Stimulated activated naive CD8-positive, alpha-beta T cell treated with anti-CD3 and anti-CD28 coated beads, Interleukin-15, amount 100 ng/mL, for 72 hours (primary cell): ENCODE data around the gene DEFB131B.
"Not testable (repeated sequence)": the region's sequence is repeated elsewhere in the genome, so short reads cannot be mapped to it uniquely, and the experiment has no call there.

ENCODE experiments used
- ATAC-seq: fragments of 150-1000 bp; cut with Tn5 transposase; 2 replicates; pipeline ENCODE4 v1.10.0; 2021; ENCODE audit warnings: mild to moderate bottlenecking, moderate library complexity
- DNase-seq, 2 donors: peaks; one replicate each; pipeline ENCODE4 v3.0.0; 2021 to 2022
- H3K27ac Mint-ChIP-seq, 2 donors: one replicate each; pipeline ENCODE4 v1.8.0; 2022; ENCODE audit warnings: mild to moderate bottlenecking in 2 of 2, mixed read lengths in 2 of 2, moderate library complexity in 2 of 2
- H3K27me3 Mint-ChIP-seq: one replicate; pipeline ENCODE4 v1.8.0; 2022; ENCODE audit warnings: mixed read lengths
- H3K4me1 Mint-ChIP-seq: one replicate; pipeline ENCODE4 v1.8.0; 2022; ENCODE audit warnings: mild to moderate bottlenecking, mixed read lengths
- H3K4me3 Mint-ChIP-seq, 2 donors: one replicate each; pipeline ENCODE4 v1.8.0; 2022; ENCODE audit warnings: mild to moderate bottlenecking in 2 of 2, mixed read lengths in 2 of 2, moderate library complexity in 1 of 2
- H3K9me3 Mint-ChIP-seq, 2 donors: one replicate each; pipeline ENCODE4 v1.8.0; 2022; ENCODE audit warnings: mixed read lengths in 2 of 2

Gene DEFB131B, protein sequence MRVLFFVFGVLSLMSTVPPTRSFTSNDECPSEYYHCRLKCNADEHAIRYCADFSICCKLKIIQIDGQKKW

DNA sequence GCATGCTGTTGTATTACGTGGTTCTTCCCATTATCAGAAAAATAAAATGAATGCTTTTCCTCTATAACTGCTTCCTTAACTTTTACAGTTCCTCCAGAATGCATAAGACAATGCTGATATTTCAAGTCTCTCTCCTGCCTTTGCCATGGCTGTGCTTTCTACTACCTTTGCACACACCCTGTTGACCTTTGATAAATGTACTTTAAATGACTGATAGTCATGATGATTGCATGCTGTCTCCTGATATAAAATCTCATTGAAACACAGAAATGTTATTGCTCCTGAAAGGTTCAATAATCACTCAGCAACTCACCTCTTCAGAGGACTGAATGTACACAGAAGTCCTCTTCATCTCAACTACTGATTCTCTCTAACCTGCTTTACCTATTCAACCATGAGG lies at the start of gene DEFB131B:
TSS of gene DEFB131B (plus strand) at position 395 of the 400 bp plus-strand sequence. CDS start at position 395, 0 bp downstream.
- not testable (repeated sequence) for DNase-seq, H3K9me3 Mint-ChIP-seq, H3K4me3 Mint-ChIP-seq, H3K27me3 Mint-ChIP-seq, H3K4me1 Mint-ChIP-seq, ATAC-seq
- peak within 1 kb of the TSS in 1 of 2 donors; percentile 48 for H3K27ac Mint-ChIP-seq

DNA sequence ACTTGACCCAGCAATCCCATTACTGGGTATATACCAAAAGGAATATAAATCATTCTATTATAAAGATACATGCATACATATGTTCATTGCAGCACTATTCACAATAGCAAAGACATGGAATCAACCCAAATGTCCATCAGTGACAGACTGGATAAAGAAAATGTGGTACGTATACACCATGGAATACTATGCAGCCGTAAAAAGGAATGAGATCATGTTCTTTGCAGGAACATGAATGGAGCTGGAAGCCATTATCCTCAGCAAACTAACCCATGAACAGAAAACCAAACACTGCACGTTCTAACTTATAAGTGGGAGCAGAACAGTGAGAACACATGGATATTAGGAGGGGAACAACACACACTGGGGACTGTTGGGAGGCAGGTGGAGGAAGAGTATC lies 49.0 kb upstream of the DEFB131B start:
- DNase-seq, H3K4me3 Mint-ChIP-seq, ATAC-seq, H3K27ac Mint-ChIP-seq, H3K27me3 Mint-ChIP-seq, H3K9me3 Mint-ChIP-seq: not testable (repeated sequence)
- H3K4me1 Mint-ChIP-seq, result peaks cover 10% of the 10 kb centered on the region

DNA sequence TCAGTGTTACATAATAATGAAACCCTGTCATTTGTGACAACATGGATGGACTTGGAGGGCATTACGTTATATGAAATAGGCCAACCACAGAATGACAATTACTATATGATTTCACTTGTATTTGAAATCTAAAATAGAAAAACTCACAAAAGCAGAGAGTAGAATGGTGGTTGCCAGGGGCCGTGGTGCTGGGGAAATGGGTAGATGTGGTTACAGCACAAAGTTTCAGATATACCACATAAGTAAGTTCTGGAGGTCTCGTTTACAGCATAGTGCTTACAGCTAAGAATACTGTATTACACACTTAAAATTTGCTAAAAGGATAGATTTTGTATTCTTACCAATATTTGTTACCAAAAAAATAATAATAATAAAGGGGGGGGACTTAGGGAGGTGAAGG lies 48.6 kb upstream of the DEFB131B start:
- peaks cover 10% of the 10 kb centered on the region for H3K4me1 Mint-ChIP-seq
- H3K27ac Mint-ChIP-seq, H3K4me3 Mint-ChIP-seq, H3K9me3 Mint-ChIP-seq, H3K27me3 Mint-ChIP-seq, ATAC-seq: not testable (repeated sequence)
- DNase-seq, result peak; percentile 23 to 63

DNA sequence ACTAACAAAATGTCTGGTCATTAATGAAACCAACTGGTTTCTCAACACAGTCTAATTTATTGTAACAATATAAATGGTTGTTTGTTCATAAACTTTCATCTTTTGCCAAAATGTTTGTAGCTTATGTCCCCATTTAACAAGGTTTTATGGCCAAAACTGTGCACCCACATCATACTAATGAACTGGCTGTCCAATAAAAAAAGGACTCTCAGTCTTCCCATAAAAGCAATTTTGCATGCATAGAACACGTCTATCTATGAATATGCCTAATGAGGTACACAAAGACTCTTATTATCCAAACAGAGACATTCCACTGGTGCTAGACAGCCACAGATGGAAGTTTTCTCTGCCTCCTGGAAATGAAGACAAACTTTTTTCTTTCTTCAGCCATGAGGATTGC lies 45.4 kb upstream of the DEFB131B start, which contains the start of gene DEFB108B:
TSS of gene DEFB108B (plus strand) at position 390 of the 400 bp plus-strand sequence. CDS start at position 390, 0 bp downstream.
- not testable (repeated sequence) for H3K27me3 Mint-ChIP-seq, H3K4me3 Mint-ChIP-seq, ATAC-seq, DNase-seq, H3K9me3 Mint-ChIP-seq, H3K27ac Mint-ChIP-seq
- H3K4me1 Mint-ChIP-seq, result peaks cover 10% of the 10 kb centered on the region

DNA sequence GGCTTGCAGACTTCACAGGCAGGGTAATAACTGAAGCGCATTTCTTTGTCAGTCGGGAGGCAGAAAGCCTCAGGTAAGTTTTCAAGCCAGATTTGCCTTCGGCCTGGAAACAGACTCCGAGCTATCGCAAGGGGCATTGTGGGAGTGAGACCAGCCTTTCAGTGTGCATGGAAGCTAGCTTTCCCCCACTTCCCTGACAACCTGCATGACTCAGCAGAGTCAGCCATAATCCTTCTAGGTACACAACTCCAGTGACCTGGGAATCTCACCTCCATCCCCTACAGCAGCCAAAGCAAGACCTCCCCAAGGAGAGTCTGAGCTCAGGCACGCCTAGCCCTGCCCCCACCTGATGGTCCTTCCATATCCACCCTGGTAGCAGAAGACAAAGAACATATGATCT lies 35.5 kb upstream of the DEFB131B start:
- not testable (repeated sequence) for H3K27ac Mint-ChIP-seq, H3K4me1 Mint-ChIP-seq, ATAC-seq, H3K4me3 Mint-ChIP-seq, DNase-seq, H3K27me3 Mint-ChIP-seq, H3K9me3 Mint-ChIP-seq

DNA sequence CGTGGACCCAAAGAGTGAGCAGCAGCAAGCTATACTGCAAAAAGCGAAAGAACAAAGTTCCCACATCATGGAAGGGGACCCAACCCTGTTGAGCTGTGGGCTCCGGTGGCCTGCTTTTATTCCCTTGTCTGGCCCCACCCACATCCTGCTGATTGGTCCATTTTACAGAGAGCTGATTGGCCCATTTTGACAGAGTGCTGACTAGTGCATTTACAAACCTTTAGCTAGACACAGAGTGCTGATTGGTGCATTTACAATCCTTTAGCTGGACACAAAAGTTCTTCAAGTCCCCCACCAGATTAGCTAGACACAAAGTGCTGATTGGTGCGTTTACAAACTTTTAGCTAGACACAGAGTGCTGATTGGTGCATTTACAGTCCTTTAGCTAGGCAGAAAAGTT lies 34.9 kb upstream of the DEFB131B start:
- not testable (repeated sequence) for ATAC-seq, DNase-seq, H3K4me3 Mint-ChIP-seq, H3K4me1 Mint-ChIP-seq, H3K9me3 Mint-ChIP-seq, H3K27me3 Mint-ChIP-seq, H3K27ac Mint-ChIP-seq

DNA sequence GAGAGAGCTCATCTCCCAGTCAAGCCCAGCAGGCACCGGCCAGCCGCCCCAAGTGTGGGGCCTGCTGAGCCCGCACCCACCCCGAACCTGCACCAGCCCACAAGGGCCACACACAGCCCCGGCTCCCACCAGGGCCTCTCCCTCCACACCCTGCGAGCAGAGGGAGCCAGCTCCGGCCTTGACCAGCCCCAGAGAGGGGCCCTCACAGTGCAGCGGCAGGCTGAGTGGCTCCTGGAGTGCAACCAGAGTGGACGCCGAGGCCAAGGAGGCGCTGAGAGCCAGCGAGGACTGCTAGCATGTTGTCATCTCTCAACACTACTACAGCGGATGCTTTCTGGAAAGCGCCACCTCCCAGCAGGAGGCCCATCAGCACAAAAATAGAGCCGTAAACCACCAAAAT lies 34.4 kb upstream of the DEFB131B start:
- H3K4me3 Mint-ChIP-seq, result no peak overlapping the region
- no peak overlapping the region for H3K27ac Mint-ChIP-seq
- ATAC-seq (no peak), DNase-seq (no peak)
- H3K9me3 Mint-ChIP-seq, result peaks cover 7 to 12% of the 10 kb centered on the region in 2 donors
- H3K4me1 Mint-ChIP-seq, result no peaks in the 10 kb centered on the region
- no peaks in the 10 kb centered on the region for H3K27me3 Mint-ChIP-seq

DNA sequence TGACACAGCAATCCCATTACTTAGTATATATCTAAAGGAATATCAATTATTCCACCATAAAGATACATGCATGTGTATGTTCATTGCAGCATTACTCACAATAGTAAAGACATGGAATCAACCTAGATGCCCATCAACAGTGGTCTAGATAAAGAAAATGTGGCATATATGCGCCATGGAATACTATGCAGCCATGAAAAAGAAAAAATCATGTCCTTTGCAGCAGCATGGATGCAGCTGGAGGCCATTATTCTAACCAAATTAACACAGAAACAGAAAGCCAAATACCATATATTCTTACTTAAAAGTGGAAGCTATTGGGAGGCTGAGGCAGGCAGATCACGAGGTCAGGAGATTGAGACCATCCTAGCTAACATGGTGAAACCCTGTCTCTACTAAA lies 24.4 kb upstream of the DEFB131B start:
- DNase-seq, ATAC-seq, H3K27me3 Mint-ChIP-seq, H3K4me1 Mint-ChIP-seq, H3K27ac Mint-ChIP-seq, H3K4me3 Mint-ChIP-seq: not testable (repeated sequence)
- peaks cover 4 to 14% of the 10 kb centered on the region in 2 donors for H3K9me3 Mint-ChIP-seq

DNA sequence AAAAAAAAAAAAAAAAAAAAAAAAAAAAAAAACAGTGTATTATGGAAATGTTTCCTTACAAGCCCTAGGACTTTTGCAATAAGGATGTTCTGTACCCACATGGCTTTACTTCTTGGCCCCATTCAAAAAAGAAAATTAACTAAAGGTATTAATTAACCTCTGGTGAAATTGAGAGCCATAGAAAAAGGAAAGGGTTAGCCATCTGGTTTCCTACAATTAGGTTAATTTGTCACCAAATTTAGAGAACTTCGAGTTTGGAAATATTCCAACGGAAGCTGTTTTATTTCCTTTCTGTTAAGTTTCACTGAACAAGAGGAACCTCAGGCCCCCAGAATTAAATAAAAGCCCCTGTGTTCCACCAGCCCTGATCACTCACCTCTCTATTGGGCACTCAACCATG lies 22.4 kb upstream of the DEFB131B start:
- DNase-seq, H3K27me3 Mint-ChIP-seq, H3K4me1 Mint-ChIP-seq, H3K9me3 Mint-ChIP-seq, H3K27ac Mint-ChIP-seq, ATAC-seq, H3K4me3 Mint-ChIP-seq: not testable (repeated sequence)

DNA sequence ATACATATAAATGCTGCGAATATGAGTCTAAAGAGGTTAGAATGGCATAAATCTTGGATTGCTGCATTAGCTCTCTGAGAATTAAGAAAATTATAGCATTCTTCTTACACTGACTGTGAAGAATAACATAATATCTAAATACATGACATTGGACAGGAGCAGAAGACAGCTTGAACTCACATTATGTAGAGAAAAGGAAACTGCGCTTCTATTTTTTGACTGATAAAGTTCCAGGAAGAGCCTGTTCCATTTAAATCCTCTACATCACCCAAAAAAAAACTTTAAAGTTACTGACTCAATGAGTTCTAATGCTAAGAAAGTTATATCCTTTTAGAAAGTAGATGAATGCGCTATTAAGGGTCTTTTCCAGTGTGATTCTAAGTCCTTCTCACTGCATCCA lies 17.4 kb upstream of the DEFB131B start:
- H3K27me3 Mint-ChIP-seq, H3K4me1 Mint-ChIP-seq, H3K4me3 Mint-ChIP-seq, DNase-seq, ATAC-seq, H3K9me3 Mint-ChIP-seq, H3K27ac Mint-ChIP-seq: not testable (repeated sequence)

DNA sequence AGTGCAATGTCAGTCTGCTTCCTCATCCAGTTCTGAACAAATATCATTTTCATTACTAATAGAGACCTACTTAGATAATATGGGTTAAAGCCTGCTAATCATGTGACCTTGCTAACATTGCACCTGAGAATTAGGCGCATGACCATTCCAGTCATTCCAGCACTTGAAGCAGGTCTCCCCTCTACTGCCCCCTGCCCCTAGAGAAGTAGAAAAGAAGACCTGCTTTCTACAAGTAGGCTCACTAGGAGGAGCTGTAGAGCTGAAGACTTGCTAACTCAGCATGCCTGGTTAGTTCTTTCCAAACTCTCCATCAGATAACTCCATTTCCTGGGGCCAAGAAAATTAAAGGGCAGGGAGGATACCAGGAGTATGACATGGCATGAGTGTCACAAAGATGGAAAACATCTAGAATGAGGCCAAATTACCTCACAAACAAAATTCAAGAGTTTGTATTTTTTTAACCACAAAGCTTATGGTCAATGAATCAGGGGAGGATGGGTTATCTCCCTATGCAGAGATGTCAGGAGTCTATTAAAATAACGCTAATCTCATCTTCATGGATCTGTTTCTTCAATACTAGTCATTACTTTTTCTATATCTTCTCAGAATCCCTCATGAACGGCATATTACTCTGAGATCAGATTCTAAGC lies 14.2 kb upstream of the DEFB131B start:
- H3K27me3 Mint-ChIP-seq, H3K4me3 Mint-ChIP-seq, H3K27ac Mint-ChIP-seq, H3K9me3 Mint-ChIP-seq, H3K4me1 Mint-ChIP-seq: not testable (repeated sequence)
- peak; percentile 24 to 37 for DNase-seq
- ATAC-seq, result peak; percentile 84

DNA sequence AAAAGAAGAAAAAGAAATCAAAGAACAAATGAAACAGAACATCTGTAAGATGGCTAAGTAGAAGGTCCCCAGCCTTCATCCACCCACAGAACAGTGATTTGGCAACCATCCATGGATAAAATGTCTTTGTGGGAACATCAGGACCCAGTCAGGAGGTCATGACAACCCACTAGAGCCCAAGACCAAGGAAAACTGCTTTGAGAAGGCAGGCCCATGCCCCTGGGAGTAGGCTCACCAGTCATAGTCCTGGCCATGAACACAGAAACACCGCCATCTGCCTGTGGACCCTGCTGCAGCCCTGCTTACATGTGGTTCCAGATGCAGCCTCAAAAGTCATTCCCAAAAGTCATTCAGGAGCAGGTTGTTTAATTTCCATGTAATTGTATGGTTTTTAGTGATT lies 11.0 kb upstream of the DEFB131B start:
- not testable (repeated sequence) for H3K27me3 Mint-ChIP-seq, H3K9me3 Mint-ChIP-seq, DNase-seq, H3K27ac Mint-ChIP-seq, ATAC-seq, H3K4me3 Mint-ChIP-seq
- peaks cover 11% of the 10 kb centered on the region for H3K4me1 Mint-ChIP-seq

DNA sequence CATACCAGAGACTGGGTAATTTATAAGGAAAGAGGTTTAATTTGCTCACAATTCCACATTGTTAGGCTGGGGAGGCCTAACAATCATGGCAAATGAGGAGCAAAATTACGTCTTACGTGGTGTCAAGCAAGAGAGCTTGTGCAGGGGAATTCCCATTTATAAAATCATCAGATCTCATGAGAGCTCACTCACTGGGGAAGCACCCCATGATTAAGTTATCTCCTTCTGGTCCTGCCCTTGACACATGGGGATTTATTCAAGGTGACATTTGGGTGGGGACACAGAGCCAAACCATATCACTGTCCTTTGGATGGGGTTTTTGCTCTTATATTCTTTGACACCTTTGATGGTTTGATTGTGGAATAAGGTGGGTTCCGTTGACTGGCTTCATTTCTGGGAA lies 8.3 kb upstream of the DEFB131B start:
- not testable (repeated sequence) for ATAC-seq, H3K27ac Mint-ChIP-seq, DNase-seq, H3K4me3 Mint-ChIP-seq, H3K27me3 Mint-ChIP-seq, H3K9me3 Mint-ChIP-seq
- H3K4me1 Mint-ChIP-seq, result peaks cover 11% of the 10 kb centered on the region

DNA sequence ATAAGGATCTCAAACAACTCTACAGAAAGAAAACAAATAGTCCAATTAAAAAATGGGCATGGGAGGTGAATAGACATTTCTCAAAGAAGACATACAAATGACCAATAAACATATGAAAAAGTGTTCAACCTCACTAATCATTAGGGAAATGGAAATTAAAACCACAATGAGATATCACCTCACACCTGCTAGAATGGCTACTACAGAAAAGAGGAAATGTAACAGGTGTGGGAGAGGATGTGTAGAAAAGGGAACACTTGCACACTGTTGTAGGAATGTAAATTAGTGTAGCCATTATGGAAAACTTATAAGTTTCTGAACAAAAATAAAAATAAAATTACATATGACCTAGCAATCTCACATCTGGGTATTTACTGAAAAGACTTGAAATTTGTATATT lies 7.6 kb upstream of the DEFB131B start:
- not testable (repeated sequence) for H3K27ac Mint-ChIP-seq, DNase-seq

DNA sequence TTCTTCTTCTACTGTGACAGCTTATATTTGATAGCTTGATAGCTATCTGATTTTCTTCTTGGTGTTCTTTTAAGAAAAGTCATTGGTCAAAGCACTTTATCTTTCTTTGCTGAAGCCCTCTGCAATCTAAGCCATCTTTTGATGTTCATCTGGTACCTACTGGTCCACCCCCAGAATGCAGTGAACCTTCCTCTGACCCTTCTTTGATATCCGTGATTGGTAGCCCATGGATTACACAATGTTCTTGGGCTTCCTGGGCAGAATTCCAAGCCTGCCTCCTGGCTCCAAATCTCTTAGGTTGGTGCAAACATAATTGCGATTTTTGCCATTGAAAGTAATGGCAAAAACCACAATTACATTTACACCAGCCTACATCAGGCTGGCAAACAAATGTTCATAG lies 2.0 kb upstream of the DEFB131B start:
- not testable (repeated sequence) for ATAC-seq, H3K9me3 Mint-ChIP-seq, H3K27me3 Mint-ChIP-seq, H3K4me3 Mint-ChIP-seq, DNase-seq, H3K4me1 Mint-ChIP-seq
- peak overlapping the region in 1 of 2 donors; percentile 7 for H3K27ac Mint-ChIP-seq

More for the DNA sequence above, 7.6 kb upstream of the DEFB131B start:
- H3K4me1 Mint-ChIP-seq, result peaks cover 11% of the 10 kb centered on the region
- H3K4me3 Mint-ChIP-seq, H3K27me3 Mint-ChIP-seq, H3K9me3 Mint-ChIP-seq, ATAC-seq: not testable (repeated sequence)

DNA sequence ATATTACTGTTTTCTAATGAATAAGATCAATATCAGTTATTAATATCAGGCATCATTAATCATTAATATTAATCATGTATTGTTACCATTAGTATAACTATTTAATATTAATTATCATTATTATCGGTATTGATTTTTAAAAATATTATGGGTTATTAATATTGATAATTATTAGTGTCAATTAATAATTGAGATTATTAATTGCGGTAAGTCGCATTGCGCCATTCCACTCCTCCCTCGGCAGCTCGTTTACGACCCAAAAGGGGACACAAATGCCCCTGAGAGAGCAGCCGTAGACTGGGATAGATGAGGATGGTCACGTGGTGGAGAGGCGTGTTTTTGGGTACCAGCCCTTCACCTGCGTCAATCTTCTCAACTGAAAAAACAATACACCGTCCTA lies 7.6 kb downstream of the DEFB131B start:
- ATAC-seq, H3K9me3 Mint-ChIP-seq, H3K4me1 Mint-ChIP-seq, H3K4me3 Mint-ChIP-seq, DNase-seq, H3K27ac Mint-ChIP-seq, H3K27me3 Mint-ChIP-seq: not testable (repeated sequence)
